DOHH2 (cell line): ENCODE results near the gene RASL11B.

Source experiments
- H3F3A ChIP-seq: fragments of 200-600 bp; sonication (generic), shearing (Covaris generic); 2 replicates; pipeline ENCODE4 v1.6.0; 2016; ENCODE audit warnings: antibody characterized with exemption, mild to moderate bottlenecking; ENCODE audit not compliant: control insufficient read depth, insufficient read depth
- H3K27ac ChIP-seq: fragments of 200-600 bp; sonication (generic); 2 replicates; pipeline ENCODE4 v1.5.1; 2014; ENCODE audit warnings: low read depth, mild to moderate bottlenecking, low read length, moderate library complexity
- H3K27me3 ChIP-seq: fragments of 200-600 bp; sonication (generic); 2 replicates; pipeline ENCODE4 v1.6.1; 2014; ENCODE audit warnings: mild to moderate bottlenecking, low read length, mixed read lengths; ENCODE audit not compliant: control insufficient read depth
- H3K36me3 ChIP-seq: fragments of 200-600 bp; sonication (generic); 2 replicates; pipeline ENCODE4 v1.6.1; 2014; ENCODE audit warnings: mild to moderate bottlenecking, low read length, moderate library complexity, mixed read lengths; ENCODE audit not compliant: control insufficient read depth
- H3K4me1 ChIP-seq: fragments of 200-600 bp; sonication (generic); 2 replicates; pipeline ENCODE4 v1.6.1; 2014; ENCODE audit warnings: mild to moderate bottlenecking, low read length, mixed read lengths; ENCODE audit not compliant: control insufficient read depth
- H3K4me2 ChIP-seq: fragments of 200-600 bp; sonication (generic); 2 replicates; pipeline ENCODE4 v1.6.0; 2014; ENCODE audit warnings: mild to moderate bottlenecking, low read length, moderate library complexity
- H3K4me3 ChIP-seq: fragments of 200-600 bp; sonication (generic); 2 replicates; pipeline ENCODE4 v1.5.1; 2014; ENCODE audit warnings: mild to moderate bottlenecking, low read length, mixed read lengths
- H3K79me2 ChIP-seq: fragments of 200-600 bp; sonication (generic); 2 replicates; pipeline ENCODE4 v1.6.1; 2014; ENCODE audit warnings: mild to moderate bottlenecking, low read length, mixed read lengths; ENCODE audit not compliant: control insufficient read depth
- H3K9me2 ChIP-seq: fragments of 200-600 bp; sonication (generic); replicated peaks from 2 replicates; pipeline ENCODE4 v1.6.1; 2014; ENCODE audit warnings: mild to moderate bottlenecking, low read length, mixed read lengths; ENCODE audit not compliant: control insufficient read depth
- H3K9me3 ChIP-seq: fragments of 200-600 bp; sonication (generic); 2 replicates; pipeline ENCODE4 v1.6.1; 2014; ENCODE audit warnings: antibody characterized with exemption, low read length, mixed read lengths; ENCODE audit not compliant: control insufficient read depth, insufficient read depth
- H4K20me1 ChIP-seq: fragments of 200-600 bp; sonication (generic); 2 replicates; pipeline ENCODE4 v1.6.0; 2014; ENCODE audit warnings: low read depth, mild to moderate bottlenecking, antibody characterized with exemption, low read length, moderate library complexity; ENCODE audit not compliant: control insufficient read depth, insufficient read depth
- CTCF ChIP-seq: fragments of 200-600 bp; sonication (generic); IDR thresholded peaks from one replicate; pipeline ENCODE4 v1.5.1; 2014; ENCODE audit warnings: antibody characterized with exemption, mild to moderate bottlenecking, low read depth, low read length; ENCODE audit not compliant: poor library complexity, severe bottlenecking
- EZH2phosphoT487 ChIP-seq: fragments of 200-600 bp; sonication (generic); IDR thresholded peaks from 2 replicates; pipeline ENCODE4 v1.6.1; 2017; ENCODE audit warnings: borderline replicate concordance, mild to moderate bottlenecking, antibody characterized with exemption, low read length, moderate library complexity, mixed read lengths

RASL11B gene

GRCh38 chr4:52907510-52907909, 45.4 kb downstream of the RASL11B start:
- Histone ChIP-seq H3K4me1 (peaks cover 4% of the 10 kb centered on the region; the same call in 1 of the 2 replicates), H3K27me3 (no peaks in the 10 kb centered on the region), H3K79me2 (no peaks in the 10 kb centered on the region), H3K9me3 (no peaks in the 10 kb centered on the region), H3K36me3 (0 out of 2 replicates have a peak, but pooled peaks cover 3% of the 10 kb centered on the region), H4K20me1 (no peaks in the 10 kb centered on the region), H3K4me2 (no peak overlapping the region), H3K27ac (no peak overlapping the region), H3K4me3 (no peak overlapping the region), H3K9me2 (no peaks in the 10 kb centered on the region), H3F3A (no peaks in the 10 kb centered on the region)
- TF ChIP-seq EZH2phosphoT487 (no peak), CTCF (no peak)

- Histone ChIP-seq H3F3A (no peaks in the 10 kb centered on the region), H3K9me3 (no peaks in the 10 kb centered on the region), H3K27me3 (no peaks in the 10 kb centered on the region), H3K9me2 (no peaks in the 10 kb centered on the region), H3K27ac (no peak overlapping the region), H3K4me1 (peaks cover 4% of the 10 kb centered on the region; the same call in 1 of the 2 replicates), H3K79me2 (no peaks in the 10 kb centered on the region), H4K20me1 (no peaks in the 10 kb centered on the region), H3K36me3 (0 out of 2 replicates have a peak, but pooled peaks cover 3% of the 10 kb centered on the region), H3K4me3 (no peak overlapping the region), H3K4me2 (no peak overlapping the region)
- no peak for TF ChIP-seq CTCF
- TF ChIP-seq EZH2phosphoT487 = no peak
Observed at GRCh38 chr4:52910115-52910514, 48.0 kb downstream of the RASL11B start.

GRCh38 chr4:52911684-52912294, 49.7 kb downstream of the RASL11B start:
- H3K27me3 ChIP-seq = no peaks in the 10 kb centered on the region
- H3K4me2 ChIP-seq = no peak overlapping the region
- H3K79me2 ChIP-seq = no peaks in the 10 kb centered on the region
- no peak overlapping the region for H3K4me3 ChIP-seq
- no peaks in the 10 kb centered on the region for H3K9me3 ChIP-seq
- H3K4me1 ChIP-seq = peaks cover 4% of the 10 kb centered on the region; the same call in 1 of the 2 replicates
- no peak overlapping the region for H3K27ac ChIP-seq
- no peaks in the 10 kb centered on the region for H3F3A ChIP-seq
- 0 out of 2 replicates have a peak, but pooled peaks cover 3% of the 10 kb centered on the region for H3K36me3 ChIP-seq
- TF ChIP-seq EZH2phosphoT487 (no peak), CTCF (peak; percentile 90)
- H4K20me1 ChIP-seq = no peaks in the 10 kb centered on the region
- H3K9me2 ChIP-seq = no peaks in the 10 kb centered on the region

GRCh38 chr4:52912608-52913007, 50.5 kb downstream of the RASL11B start:
- Histone ChIP-seq H3F3A (no peaks in the 10 kb centered on the region), H3K9me3 (no peaks in the 10 kb centered on the region), H3K4me2 (no peak overlapping the region), H3K36me3 (no peaks in the 10 kb centered on the region), H3K9me2 (no peaks in the 10 kb centered on the region), H3K4me1 (peaks cover 4% of the 10 kb centered on the region; the same call in 1 of the 2 replicates), H3K4me3 (no peak overlapping the region), H3K27me3 (no peaks in the 10 kb centered on the region), H3K27ac (no peak overlapping the region), H3K79me2 (no peaks in the 10 kb centered on the region), H4K20me1 (no peaks in the 10 kb centered on the region)
- TF ChIP-seq CTCF (no peak), EZH2phosphoT487 (no peak)
